ENCODE results near the gene MAP2.

MAP2 gene

GRCh38 chr2:209601497-209601896, 177.7 kb downstream of the MAP2 start:
- DNase-seq = no peak

DNA sequence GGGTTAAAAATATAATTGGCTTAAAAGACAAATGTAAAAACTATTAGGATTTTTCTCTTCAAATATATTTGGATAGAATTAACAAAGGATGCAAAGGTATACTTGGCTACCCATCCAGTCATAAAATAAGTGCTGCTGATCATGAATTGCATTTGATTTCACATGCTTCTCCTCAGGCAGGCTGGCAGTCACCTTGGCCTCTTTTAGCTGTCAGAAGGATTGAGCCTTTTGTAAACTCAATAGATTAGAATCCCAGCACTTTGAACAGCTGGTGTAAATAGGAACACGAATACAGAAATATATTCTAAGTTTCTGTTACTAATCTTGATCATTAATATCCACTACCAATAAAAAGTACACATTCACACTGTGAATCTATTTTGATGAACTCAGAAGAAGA, 178.4 kb downstream of the MAP2 start:
- no peak for DNase-seq

DNA sequence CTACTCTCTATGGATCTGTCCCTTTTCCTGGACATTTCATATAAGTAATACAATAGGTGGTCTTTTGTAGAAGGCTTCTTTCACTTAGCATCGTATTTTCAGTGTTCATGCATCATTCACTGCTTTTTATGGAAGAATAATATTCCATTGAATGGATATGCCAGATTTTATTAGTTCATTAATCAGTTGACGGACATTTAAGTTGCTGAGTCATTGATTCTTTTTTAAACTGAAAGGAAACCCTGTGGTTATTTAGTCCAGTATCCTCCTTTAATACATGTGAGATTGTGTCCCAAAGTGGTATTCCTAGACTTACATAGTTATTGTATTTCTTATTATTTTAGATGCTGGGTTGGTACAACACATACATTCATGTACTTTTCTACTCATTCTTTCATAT, 185.7 kb downstream of the MAP2 start:
- DNase-seq = no peak

DNA sequence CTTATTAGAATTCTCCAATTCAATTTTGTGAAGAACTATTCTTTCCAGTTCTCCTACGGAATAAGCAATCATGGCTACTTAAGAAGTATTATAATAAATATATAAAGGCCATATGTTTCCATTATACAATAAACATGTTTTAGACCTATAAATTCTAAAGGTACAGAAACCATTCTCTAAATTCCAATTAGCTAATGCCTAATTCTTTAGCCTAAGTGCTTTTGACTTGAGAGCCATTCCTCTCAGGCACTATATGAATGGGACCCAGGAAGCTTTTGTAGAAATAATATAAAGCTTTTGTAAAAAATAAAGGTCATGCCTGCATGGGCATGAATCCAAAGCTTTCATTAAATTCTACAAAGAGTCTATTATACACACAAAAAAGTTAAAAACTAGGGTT, 186.8 kb downstream of the MAP2 start:
- no peak for DNase-seq

GRCh38 chr2:209613649-209614305, 189.9 kb downstream of the MAP2 start:
- DNase-seq = no peak

- no peak for DNase-seq
Observed at GRCh38 chr2:209614690-209615369, 191.0 kb downstream of the MAP2 start.

DNA sequence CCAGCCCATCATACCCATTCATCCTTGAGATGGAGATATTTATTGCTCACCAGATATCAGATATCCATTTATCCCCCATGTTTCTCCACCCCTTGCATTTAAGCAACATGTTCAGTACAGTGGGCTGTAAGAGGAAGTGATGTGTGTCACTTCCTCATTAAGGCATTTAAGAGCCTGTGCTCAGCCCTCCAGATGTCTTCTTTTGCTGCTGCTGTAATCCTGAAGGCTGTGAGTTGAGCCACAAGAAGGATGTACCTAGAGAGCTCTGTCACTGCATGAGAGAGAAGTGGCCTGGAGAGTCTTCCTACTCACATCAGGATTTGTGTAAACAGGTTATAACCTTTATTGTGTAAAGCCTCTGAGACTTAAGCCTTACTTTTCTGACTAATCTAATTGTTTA, 195.9 kb downstream of the MAP2 start:
- DNase-seq = no peak

GRCh38 chr2:209624192-209624938, 200.5 kb downstream of the MAP2 start:
- DNase-seq = no peak

- DNase-seq = no peak
Observed at GRCh38 chr2:209629597-209629996, 205.8 kb downstream of the MAP2 start.

DNA sequence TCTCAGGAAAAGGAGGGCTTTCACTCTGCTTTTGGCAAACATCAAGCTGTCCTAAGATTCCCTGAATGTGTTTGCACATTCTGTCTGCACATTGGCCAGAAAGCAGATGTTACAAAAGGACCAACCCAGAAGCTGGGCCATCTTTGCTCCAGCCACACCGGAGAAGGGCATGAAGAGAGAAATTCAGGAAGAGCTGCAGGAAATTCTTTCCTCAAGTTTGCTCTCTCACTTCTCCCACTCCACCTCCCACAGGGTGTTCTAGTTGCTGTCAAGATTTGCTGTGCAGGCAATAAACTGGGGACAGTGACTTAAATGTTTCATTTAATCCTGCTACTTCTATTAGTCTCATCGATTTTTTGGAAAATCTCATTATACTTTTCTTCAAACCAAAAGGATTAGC, 210.1 kb downstream of the MAP2 start:
- DNase-seq = no peak

DNA sequence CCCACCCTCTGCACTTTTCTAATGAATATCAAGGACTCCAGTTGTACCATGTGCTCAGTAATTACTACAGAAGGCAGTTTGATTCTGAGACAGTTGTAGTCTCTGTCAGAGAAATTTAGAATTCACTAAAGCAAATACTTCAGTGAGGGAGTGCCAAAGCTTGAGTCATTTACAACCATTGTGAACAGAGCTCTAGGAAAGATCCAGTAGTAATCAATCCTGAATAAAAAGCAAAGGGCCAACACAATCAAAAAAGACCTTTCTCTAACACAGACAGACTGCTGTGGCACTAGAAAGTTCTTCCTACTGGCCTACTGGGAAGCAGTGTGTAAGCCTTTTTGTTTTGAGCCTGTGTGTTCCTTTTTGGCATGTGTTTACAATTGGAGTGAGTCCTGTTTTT, 212.2 kb downstream of the MAP2 start:
- no peak for DNase-seq

DNA sequence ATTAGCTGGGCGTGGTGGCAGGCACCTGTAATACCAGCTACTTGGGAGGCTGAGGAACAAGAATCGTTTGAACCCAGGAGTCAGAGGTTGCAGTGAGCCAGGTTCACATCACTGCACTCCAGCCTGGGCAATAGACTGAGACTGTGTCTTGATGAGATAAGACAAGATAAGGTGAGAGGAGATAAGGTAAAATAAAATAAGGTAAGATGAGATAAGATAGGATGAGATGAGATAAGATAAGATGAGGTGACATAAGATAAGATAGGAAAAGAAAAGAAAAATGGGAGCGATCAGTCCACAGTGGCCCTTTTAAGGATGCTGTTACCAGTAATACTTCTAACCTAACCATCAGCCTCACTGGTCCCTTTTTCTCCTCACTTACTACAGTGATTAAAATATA, 213.4 kb downstream of the MAP2 start:
- DNase-seq = no peak

DNA sequence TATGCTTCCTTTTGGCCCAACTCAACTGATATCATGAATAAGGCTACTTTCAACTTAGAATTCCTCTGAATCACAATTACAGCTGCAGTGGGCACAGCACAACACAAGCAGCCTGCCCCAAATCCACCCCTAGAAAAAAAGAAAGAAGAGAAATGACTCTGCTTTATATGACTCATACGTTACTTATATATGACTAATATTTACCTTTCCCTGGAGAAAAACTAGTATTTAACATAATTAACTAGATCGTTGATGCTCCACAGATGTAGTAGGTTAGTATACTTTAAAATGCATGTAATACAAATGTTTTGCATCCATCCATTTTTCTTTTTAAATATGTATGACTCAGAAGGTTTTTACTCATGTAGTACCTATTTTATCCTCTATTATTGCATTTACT, 214.5 kb downstream of the MAP2 start:
- no peak for DNase-seq

DNA sequence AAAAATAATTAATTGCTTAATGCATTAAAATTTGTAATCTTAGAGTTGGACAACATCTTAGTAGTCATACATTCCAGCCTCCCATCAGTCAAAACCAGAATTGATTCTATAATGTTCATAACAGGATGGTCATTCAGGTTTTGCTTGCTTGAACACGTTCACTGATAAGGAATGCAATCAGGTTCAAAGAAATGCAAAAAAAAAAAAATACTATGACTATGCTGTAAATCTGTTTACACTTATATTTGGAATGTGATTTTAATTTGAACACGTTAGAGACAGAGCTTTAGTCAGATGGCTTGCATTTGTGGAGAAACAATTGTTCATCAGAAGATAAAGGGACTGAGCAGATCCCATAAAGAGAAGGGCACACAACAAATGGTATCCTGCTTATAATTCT, 216.5 kb downstream of the MAP2 start:
- DNase-seq = no peak

DNA sequence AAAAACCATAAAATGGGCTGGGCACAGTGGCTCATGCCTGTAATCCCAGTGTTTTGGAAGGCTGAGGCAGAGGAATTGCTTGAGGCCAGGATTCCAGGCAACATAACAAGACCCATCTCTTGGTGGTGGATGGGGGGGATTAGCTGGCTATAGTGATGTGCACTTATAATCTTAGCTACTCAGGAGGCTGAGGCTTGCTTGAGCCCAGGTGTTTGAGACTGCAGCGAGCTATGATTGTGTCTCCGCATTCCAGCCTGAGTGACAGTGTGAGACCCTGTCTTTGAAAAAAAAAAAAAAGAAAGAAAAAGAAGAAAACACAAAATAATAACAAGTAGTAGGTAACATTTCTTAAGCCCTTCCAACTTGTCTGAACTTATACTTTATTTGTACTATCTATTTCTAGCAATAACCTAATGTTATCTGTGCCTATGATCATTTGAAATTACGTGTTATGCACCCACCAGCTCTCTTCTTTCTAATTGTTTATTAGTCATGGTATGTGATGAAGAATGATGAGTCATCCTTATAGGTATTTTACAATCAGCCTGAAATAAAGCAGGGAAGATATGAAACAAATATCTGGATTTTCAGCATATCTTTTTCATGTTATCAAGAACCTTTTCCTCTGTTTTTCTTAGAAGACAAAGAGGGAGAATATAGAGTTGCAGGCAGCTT, 218.4 kb downstream of the MAP2 start:
- DNase-seq = no peak

DNA sequence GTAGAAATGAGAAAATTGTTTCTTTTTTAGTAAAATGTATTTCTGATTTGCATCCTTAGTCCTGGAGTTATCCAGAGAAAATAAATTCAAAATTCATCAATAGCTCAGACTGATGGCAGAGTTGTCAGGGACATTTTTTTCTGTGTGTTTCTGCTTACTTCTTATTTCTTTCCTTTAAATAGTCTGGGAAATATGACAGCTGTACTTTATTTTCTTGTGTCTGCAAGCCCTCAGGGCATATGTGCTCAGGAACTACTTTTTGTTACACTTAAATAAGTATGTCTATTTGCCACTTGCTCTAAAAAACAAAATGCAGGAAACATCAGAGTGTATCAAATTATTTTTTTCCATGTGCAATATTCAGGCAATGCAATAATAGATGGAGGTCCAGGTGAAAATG, 221.0 kb downstream of the MAP2 start:
- no peak for DNase-seq

GRCh38 chr2:209648714-209649113, 224.9 kb downstream of the MAP2 start:
- DNase-seq = no peak

DNA sequence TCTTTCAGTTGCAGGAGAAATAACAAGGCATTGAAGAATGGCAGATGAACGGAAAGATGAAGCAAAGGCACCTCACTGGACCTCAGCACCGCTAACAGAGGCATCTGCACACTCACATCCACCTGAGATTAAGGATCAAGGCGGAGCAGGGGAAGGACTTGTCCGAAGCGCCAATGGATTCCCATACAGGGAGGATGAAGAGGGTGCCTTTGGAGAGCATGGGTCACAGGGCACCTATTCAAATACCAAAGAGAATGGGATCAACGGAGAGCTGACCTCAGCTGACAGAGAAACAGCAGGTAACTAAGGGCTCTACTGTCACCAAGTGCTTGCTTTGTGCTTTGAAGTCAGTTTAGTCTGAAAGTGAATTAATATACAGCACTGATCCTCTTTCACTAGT, 229.3 kb downstream of the MAP2 start:
- DNase-seq = no peak

GRCh38 chr2:209661286-209661894, 237.5 kb downstream of the MAP2 start:
- DNase-seq = no peak

- no peak for DNase-seq
Observed at GRCh38 chr2:209662021-209662420, 238.2 kb downstream of the MAP2 start.

- no peak for DNase-seq
Observed at GRCh38 chr2:209663139-209663538, 239.3 kb downstream of the MAP2 start.

GRCh38 chr2:209663656-209664055, 239.8 kb downstream of the MAP2 start:
- no peak for DNase-seq

DNA sequence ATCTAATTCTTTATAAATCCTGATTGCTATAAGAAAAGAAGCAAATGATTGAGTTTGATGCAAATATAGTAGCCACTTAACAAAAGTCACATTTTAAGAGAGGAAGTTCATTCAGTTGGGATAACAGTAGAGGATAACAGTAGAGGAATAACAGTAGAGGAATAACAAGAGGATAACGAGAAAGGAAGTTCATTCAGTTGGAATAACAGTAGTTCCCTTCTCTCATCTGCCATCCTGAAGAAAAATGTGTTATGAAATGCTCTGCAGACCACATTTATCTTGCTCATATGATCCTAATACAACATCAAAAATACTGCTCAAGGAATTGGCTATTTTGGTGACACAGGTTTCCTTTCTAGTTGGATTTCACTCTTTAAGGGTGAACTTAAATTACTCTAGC, 242.4 kb downstream of the MAP2 start:
- DNase-seq = no peak
